HepG2 (cell line): ENCODE data around the gene NHERF2. TPM values are rescaled to one million over a fixed set of nuclear protein-coding genes. Genes with fewer than 3 reads are reported as not detected.

ENCODE experiments used
- ARNTL ChIP-seq: sonication (generic); formaldehyde crosslinking; IDR thresholded peaks from 2 replicates; pipeline ENCODE4 v1.4.0; 2020; ENCODE audit warnings: mild to moderate bottlenecking, missing genetic modification reagents
- HCFC1 ChIP-seq: fragments of 150-350 bp; IDR thresholded peaks from 2 replicates; pipeline ENCODE4 v1.6.1; 2014; ENCODE audit warnings: low read depth, low read length
- KMT2A ChIP-seq: sonication (generic); formaldehyde crosslinking; IDR thresholded peaks from 2 replicates; pipeline ENCODE4 v1.4.0; 2020; ENCODE audit warnings: missing genetic modification reagents
- MED13 ChIP-seq: sonication (generic); formaldehyde crosslinking; IDR thresholded peaks from 2 replicates; pipeline ENCODE4 v1.5.0; 2020; ENCODE audit warnings: missing genetic modification reagents
- MEIS1 ChIP-seq: sonication (generic); formaldehyde crosslinking; IDR thresholded peaks from 2 replicates; pipeline ENCODE4 v1.9.0; 2021; ENCODE audit warnings: mild to moderate bottlenecking, missing genetic modification reagents, moderate library complexity, borderline replicate concordance
- NR2C2 ChIP-seq: sonication (generic); formaldehyde crosslinking; IDR thresholded peaks from 2 replicates; pipeline ENCODE4 v1.4.0; 2020; ENCODE audit warnings: missing genetic modification reagents, mild to moderate bottlenecking, moderate library complexity, borderline replicate concordance
- RELA ChIP-seq: sonication (generic); formaldehyde crosslinking; IDR thresholded peaks from 2 replicates; pipeline ENCODE4 v1.4.0; 2020; ENCODE audit warnings: missing genetic modification reagents
- SPEN ChIP-seq: sonication (generic); formaldehyde crosslinking; IDR thresholded peaks from 2 replicates; pipeline ENCODE4 v1.5.1; 2020; ENCODE audit warnings: low read depth, mild to moderate bottlenecking, missing genetic modification reagents
- SSRP1 ChIP-seq: IDR thresholded peaks from 2 replicates; pipeline ENCODE4 v1.6.1; 2016; ENCODE audit warnings: control low read depth
- ZC3H4 ChIP-seq: sonication (generic); formaldehyde crosslinking; IDR thresholded peaks from 2 replicates; pipeline ENCODE4 v1.4.0; 2020; ENCODE audit warnings: missing genetic modification reagents, borderline replicate concordance
- ZNF317 ChIP-seq: sonication (generic); formaldehyde crosslinking; IDR thresholded peaks from 2 replicates; pipeline ENCODE4 v1.5.0; 2020; ENCODE audit warnings: mild to moderate bottlenecking, missing genetic modification reagents
- ZNF407 ChIP-seq: sonication (generic); formaldehyde crosslinking; IDR thresholded peaks from one replicate; pipeline ENCODE4 v1.5.1; 2020; ENCODE audit warnings: mild to moderate bottlenecking, missing genetic modification reagents; ENCODE audit errors: not compliant biosample characterization
- ZNF574 ChIP-seq: sonication (generic); formaldehyde crosslinking; IDR thresholded peaks from 2 replicates; pipeline ENCODE4 v1.4.0; 2020; ENCODE audit warnings: missing genetic modification reagents
- ZUFSP ChIP-seq: sonication (generic); formaldehyde crosslinking; IDR thresholded peaks from 2 replicates; pipeline ENCODE4 v1.9.0; 2021; ENCODE audit warnings: missing genetic modification reagents, mild to moderate bottlenecking, borderline replicate concordance
- polyA plus RNA-seq, 8 experiments: library from polyadenylated mRNA; depleted of rRNA in 3 of 8; stranded (reverse) in 7 of 8; unstranded in 1 of 8; fragments of >200 nt; fragmentation: Illumina TruSeq in 4 of 8; extraction: Trizol in 4 of 8; gene quantifications; 2 replicates each; pipeline versions ENCODE4 v1.2.1 to v1.2.3, GENCODE V29; 2011 to 2016; ENCODE audit warnings: low read depth in 4 of 8, missing spikeins in 1 of 8, mixed read lengths in 1 of 8; ENCODE audit not compliant: insufficient read depth in 1 of 8
- total RNA-seq, 5 experiments: library from RNA; depleted of rRNA; stranded (reverse); fragments of >200 nt; fragmentation: Illumina TruSeq; extraction: Trizol; gene quantifications; 2 replicates each; pipeline ENCODE4 v1.2.3, GENCODE V29; 2016; ENCODE audit warnings: low read depth in 1 of 5
- TF ChIP-seq, protein P1 (sequence below): sonication (generic); formaldehyde crosslinking; IDR thresholded peaks from 2 replicates; pipeline ENCODE4 v1.4.0; 2020; ENCODE audit warnings: missing genetic modification reagents

NHERF2 gene
- total and polyA plus RNA-seq, 2 of the 13 experiments (the other 11 are each of a cell fraction or from before 2014, with no cell fraction given) = 23.7 to 39.3 TPM

DNA sequence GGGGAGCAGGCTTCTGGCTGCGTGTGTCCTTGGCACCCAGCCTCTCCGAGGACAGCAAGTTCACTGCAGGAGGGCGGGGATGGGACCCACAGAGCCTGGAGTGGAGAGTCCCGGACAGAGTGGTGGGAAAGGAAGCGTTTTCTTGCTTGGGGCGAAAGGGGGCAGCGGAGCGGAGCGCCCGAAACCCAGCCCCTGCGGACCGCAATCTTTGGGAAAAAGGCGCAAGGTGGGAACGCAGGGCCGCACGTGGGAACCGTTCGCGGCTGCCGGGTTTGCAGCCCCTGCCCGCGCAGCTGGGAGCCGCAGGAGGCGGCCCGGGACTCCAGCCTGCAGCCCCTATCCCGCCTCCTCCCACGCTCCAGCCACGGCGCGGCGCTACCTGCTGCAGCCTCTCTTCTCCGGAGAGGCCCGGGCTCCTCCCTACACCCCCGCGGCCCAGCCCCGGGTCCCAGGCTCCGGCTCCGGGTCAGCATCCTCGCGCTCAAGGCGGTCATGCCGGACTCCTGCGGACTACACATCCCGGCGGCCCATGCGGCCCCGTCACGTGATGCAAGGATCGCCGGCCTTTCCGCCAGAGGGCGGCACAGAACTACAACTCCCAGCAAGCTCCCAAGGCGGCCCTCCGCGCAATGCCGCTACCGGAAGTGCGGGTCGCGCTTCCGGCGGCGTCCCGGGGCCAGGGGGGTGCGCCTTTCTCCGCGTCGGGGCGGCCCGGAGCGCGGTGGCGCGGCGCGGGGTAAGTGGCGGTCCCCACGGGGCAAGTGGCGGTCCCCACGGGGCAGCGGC is 20.8 kb downstream of the NHERF2 start, which contains the start of the genes NTHL1 and TSC2 (continued):
- peak; percentile 56; the same call in 1 of the 2 replicates for TF ChIP-seq ARNTL (CRISPR knock-in tag)
- peak; percentile 95 for TF ChIP-seq NR2C2 (CRISPR knock-in tag)
- TF ChIP-seq SPEN (CRISPR knock-in tag) = peak; percentile 81
- peak; percentile 99 for TF ChIP-seq HCFC1
- TF ChIP-seq ZNF574 (CRISPR knock-in tag) = peak; percentile 97
- no peak; the same call in 1 of the 2 replicates for TF ChIP-seq RELA (CRISPR knock-in tag)
- TF ChIP-seq ZNF317 (CRISPR knock-in tag) = peak; percentile 16; the same call in 1 of the 2 replicates
- no peak for TF ChIP-seq ZC3H4 (CRISPR knock-in tag)
- TF ChIP-seq MED13 (CRISPR knock-in tag) = no peak
- TF ChIP-seq KMT2A (CRISPR knock-in tag) = no peak
- TF ChIP-seq ZUFSP = no peak
- TF ChIP-seq, protein P1, sequence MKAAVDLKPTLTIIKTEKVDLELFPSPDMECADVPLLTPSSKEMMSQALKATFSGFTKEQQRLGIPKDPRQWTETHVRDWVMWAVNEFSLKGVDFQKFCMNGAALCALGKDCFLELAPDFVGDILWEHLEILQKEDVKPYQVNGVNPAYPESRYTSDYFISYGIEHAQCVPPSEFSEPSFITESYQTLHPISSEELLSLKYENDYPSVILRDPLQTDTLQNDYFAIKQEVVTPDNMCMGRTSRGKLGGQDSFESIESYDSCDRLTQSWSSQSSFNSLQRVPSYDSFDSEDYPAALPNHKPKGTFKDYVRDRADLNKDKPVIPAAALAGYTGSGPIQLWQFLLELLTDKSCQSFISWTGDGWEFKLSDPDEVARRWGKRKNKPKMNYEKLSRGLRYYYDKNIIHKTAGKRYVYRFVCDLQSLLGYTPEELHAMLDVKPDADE (CRISPR knock-in tag) = 0 out of 2 replicates have a peak, but pooled peaks have one; percentile 41
- TF ChIP-seq ZNF407 (CRISPR knock-in tag) = peak; percentile 8
- no peak; the same call in 1 of the 2 replicates for TF ChIP-seq MEIS1 (CRISPR knock-in tag)
- TF ChIP-seq SSRP1 = no peak
